Hepatocyte (in vitro differentiated cells): Measurements from ENCODE around the gene TMCO4.

Experiments
- CTCF ChIP-seq: fragments of 200-600 bp; sonication (generic); IDR thresholded peaks from 2 replicates; pipeline ENCODE4 v1.5.1; 2016; ENCODE audit warnings: antibody characterized with exemption, mild to moderate bottlenecking; ENCODE audit not compliant: poor library complexity
- EZH2phosphoT487 ChIP-seq: fragments of 200-600 bp; sonication (generic); IDR thresholded peaks from one replicate; pipeline ENCODE4 v1.6.1; 2018; ENCODE audit warnings: antibody characterized with exemption, mild to moderate bottlenecking, low read depth, moderate library complexity; ENCODE audit not compliant: unreplicated experiment, severe bottlenecking

- TF ChIP-seq EZH2phosphoT487 (no peak), CTCF (no peak)
These were observed 145.3 kb downstream of the TMCO4 start for GRCh38 chr1:19654386-19654785.
